HAP-1 (cell line): ENCODE data around the gene DHDH.
"Not testable (repeated sequence)": the region's sequence is repeated elsewhere in the genome, so short reads cannot be mapped to it uniquely, and the experiment has no call there.

Experiments
- DNase-seq, 2 experiments: peaks; one replicate each; pipeline ENCODE4 v3.0.0-alpha.2; 2016 to 2020; ENCODE audit warnings: low spot score in 2 of 2
- H3K27me3 ChIP-seq: fragments of 250-450 bp; sonication (Bioruptor Pico); 2 replicates; pipeline ENCODE4 v1.5.1; 2020; ENCODE audit warnings: low read depth, mild to moderate bottlenecking, moderate library complexity
- H3K36me3 ChIP-seq: fragments of 250-450 bp; sonication (Bioruptor Pico); replicated peaks from 2 replicates; pipeline ENCODE4 v1.5.1; 2020; ENCODE audit warnings: mild to moderate bottlenecking
- H3K4me1 ChIP-seq: fragments of 250-450 bp; sonication (Bioruptor Pico); 2 replicates; pipeline ENCODE4 v1.5.1; 2020; ENCODE audit warnings: mild to moderate bottlenecking
- H3K4me3 ChIP-seq: fragments of 250-450 bp; sonication (Bioruptor Pico); 2 replicates; pipeline ENCODE4 v1.5.1; 2020; ENCODE audit warnings: mild to moderate bottlenecking, moderate library complexity
- H3K9me3 ChIP-seq: fragments of 250-450 bp; sonication (Bioruptor Pico); 2 replicates; pipeline ENCODE4 v1.5.1; 2020; ENCODE audit warnings: mild to moderate bottlenecking, moderate library complexity
- in situ Hi-C: fragments of 300-500 bp; cut with MboI; formaldehyde crosslinking; loops from 3 replicates; pipeline ENCODE4 v1.14.3; 2020; ENCODE audit warnings: low sequenced_read_pairs, inconsistent platforms, mixed read lengths

DHDH gene

GRCh38 chr19:48905664-48906063, 27.8 kb upstream of the DHDH start:
- H3K27me3 ChIP-seq = no peaks in the 10 kb centered on the region
- no peak overlapping the region for H3K4me3 ChIP-seq
- H3K9me3 ChIP-seq = no peaks in the 10 kb centered on the region
- H3K4me1 ChIP-seq = peaks cover 10% of the 10 kb centered on the region
- DNase-seq = no peak
- in situ Hi-C loops = no loop called here
- peaks cover 16% of the 10 kb centered on the region for H3K36me3 ChIP-seq

DNA sequence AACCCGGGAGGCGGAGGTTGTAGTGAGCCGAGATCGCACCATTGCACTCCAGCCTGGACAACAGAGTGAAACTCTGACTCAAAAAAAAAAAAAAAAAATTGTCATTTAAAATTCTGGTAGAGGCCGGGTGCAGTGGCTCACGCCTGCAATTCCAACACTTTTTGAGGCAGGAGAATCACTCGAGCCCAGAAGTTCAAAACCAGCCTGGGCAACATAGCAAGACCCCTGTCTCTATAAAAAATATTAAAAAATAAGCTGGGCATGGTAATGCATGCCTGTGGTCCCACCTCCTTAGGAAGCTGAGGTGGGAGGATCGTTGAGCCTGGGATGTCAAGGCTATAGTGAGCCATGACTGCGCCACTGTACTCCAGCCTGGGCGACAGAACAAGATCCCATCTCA, 27.2 kb upstream of the DHDH start:
- H3K36me3 ChIP-seq = peaks cover 20% of the 10 kb centered on the region
- in situ Hi-C loops = no loop called here

DNA sequence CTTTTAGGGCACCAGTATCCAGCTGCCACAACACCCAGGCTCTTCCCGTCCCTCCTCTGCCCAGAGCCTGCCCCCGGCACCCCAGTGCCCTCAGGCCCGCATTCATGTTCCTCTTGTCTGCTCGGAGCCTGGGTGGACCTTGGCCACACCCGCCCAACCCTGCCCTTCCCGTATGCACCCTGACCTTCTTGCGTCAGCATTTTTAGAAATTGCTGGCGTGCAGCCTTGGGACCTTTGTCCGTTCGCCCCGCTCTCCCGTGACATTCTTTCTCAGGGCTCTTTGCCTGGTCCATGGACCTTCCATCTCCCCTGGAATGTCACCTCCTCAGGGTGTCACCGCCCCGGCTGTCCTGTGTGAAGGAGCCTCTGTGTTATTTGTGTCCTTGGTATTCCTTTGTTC, 25.8 kb upstream of the DHDH start:
- DNase-seq = no peak
- H3K4me3 ChIP-seq = no peak overlapping the region
- H3K36me3 ChIP-seq = peaks cover 20% of the 10 kb centered on the region
- H3K4me1 ChIP-seq = no peaks in the 10 kb centered on the region
- no peaks in the 10 kb centered on the region for H3K9me3 ChIP-seq
- H3K27me3 ChIP-seq = no peaks in the 10 kb centered on the region
- in situ Hi-C loops = no loop called here

More for the DNA sequence above, 27.2 kb upstream of the DHDH start:
- no peak for DNase-seq
- Histone ChIP-seq H3K9me3 (no peaks in the 10 kb centered on the region), H3K27me3 (no peaks in the 10 kb centered on the region), H3K4me1 (peaks cover 3% of the 10 kb centered on the region), H3K4me3 (no peak overlapping the region)

DNA sequence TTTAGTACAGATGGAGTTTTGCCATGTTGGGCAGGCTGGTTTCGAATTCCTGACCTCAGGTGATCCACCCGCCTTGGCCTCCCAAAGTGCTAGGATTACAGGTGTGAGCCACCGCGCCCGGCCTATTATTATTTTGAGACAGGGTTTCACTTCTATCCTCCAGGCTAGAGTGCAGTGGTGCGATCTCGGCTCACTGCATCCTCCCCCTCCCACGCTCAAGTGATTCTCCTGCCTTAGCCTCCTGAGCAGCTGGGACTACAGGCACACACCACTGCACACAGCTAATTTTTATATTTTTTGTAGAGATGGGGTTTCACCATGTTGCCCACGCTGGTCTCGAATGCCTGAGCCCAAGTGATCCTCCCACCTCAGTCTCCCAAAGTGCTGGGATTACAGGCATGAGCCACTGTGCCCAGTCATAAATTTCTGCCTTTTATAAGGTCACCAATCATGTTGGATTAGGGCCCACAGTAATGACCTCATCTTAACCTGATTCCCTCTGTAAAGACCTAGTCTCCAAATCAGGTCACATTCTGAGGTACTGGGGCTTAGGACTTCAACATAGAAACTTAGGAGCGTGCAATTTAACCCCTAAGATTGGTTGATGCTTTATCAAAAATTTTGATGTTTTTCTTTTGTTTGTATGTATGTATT, 23.9 kb upstream of the DHDH start:
- H3K9me3 ChIP-seq, H3K4me3 ChIP-seq, in situ Hi-C loops, DNase-seq, H3K4me1 ChIP-seq, H3K27me3 ChIP-seq: not testable (repeated sequence)
- H3K36me3 ChIP-seq = peaks cover 34% of the 10 kb centered on the region

DNA sequence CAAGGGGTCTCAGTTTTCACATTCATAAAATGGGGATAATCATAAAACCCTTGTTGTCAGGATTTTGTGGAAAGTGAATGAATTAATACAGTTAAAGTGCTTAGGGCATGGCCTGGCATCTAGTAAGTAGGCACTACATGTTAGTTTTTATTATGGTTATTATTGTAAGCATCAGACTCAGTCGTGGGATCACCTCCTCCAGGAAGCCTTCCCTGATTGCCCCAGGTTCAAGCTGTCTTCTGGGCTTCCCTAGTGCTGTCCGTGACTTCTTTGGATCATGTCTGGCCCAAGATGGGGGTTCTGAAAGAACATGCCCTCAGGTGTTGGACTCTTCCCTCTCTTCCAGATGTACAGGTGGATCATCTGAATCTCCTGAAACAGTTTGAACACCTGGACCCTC, 22.7 kb upstream of the DHDH start:
- H3K36me3 ChIP-seq = peaks cover 40% of the 10 kb centered on the region
- H3K4me1 ChIP-seq = no peaks in the 10 kb centered on the region
- no peaks in the 10 kb centered on the region for H3K9me3 ChIP-seq
- H3K4me3 ChIP-seq = no peak overlapping the region
- no peaks in the 10 kb centered on the region for H3K27me3 ChIP-seq
- DNase-seq = no peak
- in situ Hi-C loops = no loop called here

DNA sequence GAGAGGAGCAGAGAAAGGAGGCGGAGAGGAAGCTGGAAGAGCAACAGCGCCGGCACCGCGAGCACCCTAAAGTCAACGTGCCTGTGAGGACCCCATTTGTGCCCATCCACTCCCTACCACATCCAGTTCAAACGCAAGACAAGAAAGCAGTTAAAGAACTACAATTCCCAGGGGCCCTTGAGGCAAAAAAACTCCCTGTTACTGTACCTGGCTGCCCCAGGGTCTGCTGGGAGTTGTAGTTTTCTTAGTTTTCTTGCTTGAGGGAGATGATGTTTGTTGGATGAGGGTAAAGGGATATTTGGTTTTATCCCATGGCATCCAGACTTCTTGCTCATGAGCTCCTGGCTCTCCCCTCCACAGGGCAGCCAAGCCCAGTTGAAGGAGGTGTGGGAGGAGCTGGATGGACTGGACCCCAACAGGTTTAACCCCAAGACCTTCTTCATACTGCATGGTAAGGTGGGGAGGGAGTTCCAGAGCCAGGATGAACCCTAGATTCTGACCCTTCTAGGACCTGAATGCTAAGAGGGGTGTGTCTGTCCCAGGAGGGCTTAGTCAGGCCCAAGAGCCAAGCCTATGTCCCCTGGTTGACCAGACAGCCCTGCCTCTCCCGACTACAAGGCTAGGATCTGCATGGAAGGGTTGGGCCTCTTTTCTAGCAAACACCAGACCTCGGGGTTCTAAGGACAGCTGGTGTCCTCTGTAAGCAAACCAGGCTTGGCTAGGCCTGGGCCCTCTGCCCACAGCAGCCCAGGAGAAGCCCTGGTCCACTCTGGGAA, 20.2 kb upstream of the DHDH start:
- in situ Hi-C loops = no loop called here
- peak; percentile 17 to 51 for DNase-seq
- Histone ChIP-seq H3K9me3 (no peaks in the 10 kb centered on the region), H3K4me3 (no peak overlapping the region), H3K4me1 (no peaks in the 10 kb centered on the region), H3K27me3 (no peaks in the 10 kb centered on the region), H3K36me3 (peaks cover 50% of the 10 kb centered on the region)

- no peak for DNase-seq
- H3K4me3 ChIP-seq = no peak overlapping the region
- H3K9me3 ChIP-seq = no peaks in the 10 kb centered on the region
- no peaks in the 10 kb centered on the region for H3K4me1 ChIP-seq
- no peaks in the 10 kb centered on the region for H3K27me3 ChIP-seq
- in situ Hi-C loops = no loop called here
- peaks cover 58% of the 10 kb centered on the region for H3K36me3 ChIP-seq
Observed at GRCh38 chr19:48914181-48914580, 19.3 kb upstream of the DHDH start.

DNA sequence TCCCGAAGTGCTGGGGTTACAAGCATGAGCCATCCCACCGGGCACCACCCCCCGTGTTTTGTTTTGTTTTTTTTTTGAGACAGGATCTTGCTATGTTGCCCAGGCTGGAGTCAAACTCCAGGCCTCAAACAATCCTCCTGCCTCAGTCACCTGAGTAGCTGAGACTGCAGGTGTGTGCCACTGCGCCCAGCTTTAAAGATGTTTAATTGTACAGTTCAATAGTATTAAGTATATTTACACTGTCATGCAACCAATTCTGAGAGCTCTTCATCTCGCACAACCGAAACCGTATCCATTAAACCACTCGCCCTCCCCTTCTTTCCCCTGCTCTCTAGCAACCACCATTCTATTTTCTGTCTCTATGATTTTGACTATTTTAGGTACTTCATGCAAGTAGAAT, 17.7 kb upstream of the DHDH start:
- Histone ChIP-seq H3K36me3 (peaks cover 53% of the 10 kb centered on the region), H3K4me1 (no peaks in the 10 kb centered on the region), H3K9me3 (no peaks in the 10 kb centered on the region), H3K4me3 (no peak overlapping the region), H3K27me3 (no peaks in the 10 kb centered on the region)
- no peak for DNase-seq
- in situ Hi-C loops = no loop called here

DNA sequence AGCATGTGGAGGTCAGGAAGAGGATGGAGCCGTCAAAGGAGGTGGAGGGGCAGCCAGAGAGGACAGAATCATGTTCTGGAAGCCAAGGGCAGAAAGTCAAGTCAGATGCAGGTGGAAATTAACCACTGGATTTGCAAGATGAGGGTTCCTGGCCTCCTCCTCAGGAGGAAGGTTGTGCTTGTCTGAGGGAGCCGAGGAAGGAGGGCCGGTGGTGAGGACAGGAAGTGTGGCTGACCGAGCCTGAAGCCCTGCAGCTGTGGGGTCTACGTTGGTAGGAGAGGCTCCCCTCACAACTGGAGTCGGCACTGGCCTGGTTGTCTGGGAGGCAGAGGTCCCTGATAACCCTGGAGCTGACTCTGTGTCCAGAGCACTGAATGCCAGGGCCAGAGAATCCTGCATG, 15.4 kb upstream of the DHDH start:
- no peak overlapping the region for H3K4me3 ChIP-seq
- peaks cover 48% of the 10 kb centered on the region for H3K36me3 ChIP-seq

GRCh38 chr19:48918801-48919247, 14.7 kb upstream of the DHDH start:
- Histone ChIP-seq H3K27me3 (no peaks in the 10 kb centered on the region), H3K36me3 (peaks cover 42% of the 10 kb centered on the region), H3K4me3 (no peak overlapping the region), H3K4me1 (no peaks in the 10 kb centered on the region), H3K9me3 (no peaks in the 10 kb centered on the region)
- in situ Hi-C loops = no loop called here
- DNase-seq = peak; percentile 41 to 73

More for the DNA sequence above, 15.4 kb upstream of the DHDH start:
- H3K9me3 ChIP-seq = no peaks in the 10 kb centered on the region
- no peaks in the 10 kb centered on the region for H3K4me1 ChIP-seq
- no peak for DNase-seq
- H3K27me3 ChIP-seq = no peaks in the 10 kb centered on the region
- in situ Hi-C loops = no loop called here

DNA sequence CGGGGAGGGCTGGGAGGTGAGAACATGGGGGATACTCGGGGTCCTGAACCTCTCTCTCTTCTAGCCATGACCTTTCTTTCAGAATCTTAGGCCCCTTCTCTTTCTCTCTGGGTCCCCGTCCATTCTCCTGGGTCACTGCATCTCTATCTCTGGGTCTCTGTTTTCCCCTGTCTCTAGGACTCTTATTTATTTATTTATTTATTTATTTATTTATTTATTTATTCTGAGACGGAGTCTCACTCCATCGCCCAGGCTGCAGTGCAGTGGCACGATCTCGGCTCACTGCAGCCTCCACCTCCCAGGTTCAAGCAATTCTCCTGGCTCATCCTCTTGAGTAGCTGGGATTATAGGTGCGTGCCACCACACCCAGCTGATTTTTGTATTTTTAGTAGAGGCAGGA, 14.2 kb upstream of the DHDH start:
- in situ Hi-C loops, H3K9me3 ChIP-seq, H3K4me1 ChIP-seq, DNase-seq, H3K27me3 ChIP-seq, H3K4me3 ChIP-seq: not testable (repeated sequence)
- peaks cover 39% of the 10 kb centered on the region for H3K36me3 ChIP-seq

DNA sequence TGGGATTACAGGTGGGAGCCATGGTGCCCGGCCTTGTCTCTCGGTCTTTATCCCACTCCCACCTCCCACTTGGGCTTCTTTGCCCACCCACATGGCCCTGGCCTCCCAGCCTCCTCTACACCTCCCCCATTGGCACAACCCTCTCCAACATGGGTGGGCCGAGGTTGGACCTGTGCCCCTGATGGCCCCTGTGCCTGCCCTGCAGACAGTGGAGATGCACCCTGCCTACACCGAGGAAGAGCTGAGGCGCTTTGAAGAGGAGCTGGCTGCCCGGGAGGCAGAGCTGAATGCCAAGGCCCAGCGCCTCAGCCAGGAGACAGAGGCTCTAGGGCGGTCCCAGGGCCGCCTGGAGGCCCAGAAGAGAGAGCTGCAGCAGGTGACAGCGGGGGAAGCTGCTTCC, 12.6 kb upstream of the DHDH start:
- Histone ChIP-seq H3K4me3 (no peak overlapping the region), H3K36me3 (peaks cover 29% of the 10 kb centered on the region), H3K27me3 (no peaks in the 10 kb centered on the region), H3K4me1 (no peaks in the 10 kb centered on the region), H3K9me3 (no peaks in the 10 kb centered on the region)
- in situ Hi-C loops = no loop called here
- DNase-seq = no peak

DNA sequence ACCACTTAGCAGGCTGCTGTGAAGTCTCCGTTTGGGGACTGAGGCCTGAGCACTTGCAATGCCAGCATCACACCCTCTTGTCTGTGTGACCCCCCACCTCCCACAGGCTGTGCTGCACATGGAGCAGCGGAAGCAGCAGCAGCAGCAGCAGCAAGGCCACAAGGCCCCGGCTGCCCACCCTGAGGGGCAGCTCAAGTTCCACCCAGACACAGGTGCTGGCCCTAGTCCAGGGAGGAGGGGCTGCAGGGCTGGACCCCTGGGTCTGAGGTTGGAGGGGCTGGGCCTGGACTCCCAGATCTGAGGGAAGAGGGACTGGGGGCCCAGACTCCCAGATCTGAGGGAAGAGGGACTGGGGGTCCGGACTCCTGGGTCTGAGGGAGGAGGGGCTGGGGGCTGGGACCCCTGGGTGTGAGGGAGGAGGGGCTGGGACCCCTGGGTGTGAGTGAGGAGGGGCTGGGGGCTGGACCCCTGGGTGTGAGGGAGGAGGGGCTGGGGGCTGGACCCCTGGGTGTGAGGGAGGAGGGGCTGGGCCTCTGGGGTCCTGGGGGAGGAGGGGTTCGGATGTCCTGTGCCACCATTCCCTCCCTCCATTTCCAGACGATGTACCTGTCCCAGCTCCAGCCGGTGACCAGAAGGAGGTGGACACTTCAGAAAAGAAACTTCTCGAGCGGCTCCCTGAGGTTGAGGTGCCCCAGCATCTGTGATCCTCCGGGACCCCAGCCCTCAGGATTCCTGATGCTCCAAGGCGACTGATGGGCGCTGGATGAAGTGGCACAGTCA, 11.6 kb upstream of the DHDH start:
- Histone ChIP-seq H3K4me3 (no peak overlapping the region), H3K36me3 (peaks cover 26% of the 10 kb centered on the region), H3K4me1 (no peaks in the 10 kb centered on the region), H3K27me3 (no peaks in the 10 kb centered on the region), H3K9me3 (no peaks in the 10 kb centered on the region)
- DNase-seq = no peak
- in situ Hi-C loops = no loop called here
